PFSK-1 (cell line): ENCODE data around the gene HP1BP3.

Experiments
- FOXP2 ChIP-seq: optimal IDR thresholded peaks from 2 replicates; pipeline ENCODE3; 2011; ENCODE audit warnings: borderline replicate concordance, control low read depth, inconsistent platforms; ENCODE audit not compliant: insufficient read depth; ENCODE audit errors: extremely low read length, extremely low read depth
- POLR2AphosphoS5 ChIP-seq: IDR thresholded peaks from 2 replicates; pipeline ENCODE4 v1.6.1; 2012; ENCODE audit warnings: low read depth, mild to moderate bottlenecking, control low read depth, low read length, moderate library complexity
- REST ChIP-seq, 2 experiments: IDR thresholded peaks; 2 replicates each; pipeline versions ENCODE4 v1.6.1 to v1.8.0; 2011 to 2012; ENCODE audit warnings: low read depth in 2 of 2, low read length in 2 of 2, control low read depth in 1 of 2, inconsistent platforms in 1 of 2, mild to moderate bottlenecking in 1 of 2, moderate library complexity in 1 of 2; ENCODE audit not compliant: insufficient read depth in 1 of 2
- SIN3A ChIP-seq: IDR thresholded peaks from 2 replicates; pipeline ENCODE4 v1.6.1; 2012; ENCODE audit warnings: mild to moderate bottlenecking, low read length, moderate library complexity, borderline replicate concordance; ENCODE audit not compliant: insufficient read depth
- TAF1 ChIP-seq: IDR thresholded peaks from 2 replicates; pipeline ENCODE4 v1.6.1; 2012; ENCODE audit warnings: low read length, control low read depth, borderline replicate concordance; ENCODE audit not compliant: insufficient read depth

HP1BP3 gene

GRCh38 chr1:20753589-20753988, 33.5 kb downstream of the HP1BP3 start:
- TF ChIP-seq FOXP2 (no peak), SIN3A (no peak), REST (IDR thresholded peaks at IDR 0.05; ENCODE audit: insufficient read depth in 1 of 2, low read depth in 2 of 2, low read length in 2 of 2) (no peak), TAF1 (no peak)

GRCh38 chr1:20751462-20751990, 35.6 kb downstream of the HP1BP3 start:
- TF ChIP-seq FOXP2 (no peak), POLR2AphosphoS5 (no peak), SIN3A (no peak), TAF1 (no peak), REST (IDR thresholded peaks at IDR 0.05; ENCODE audit: insufficient read depth in 1 of 2, low read depth in 2 of 2, low read length in 2 of 2) (no peak)

GRCh38 chr1:20742671-20743070, 44.4 kb downstream of the HP1BP3 start:
- TF ChIP-seq POLR2AphosphoS5 (no peak), TAF1 (no peak), SIN3A (no peak), FOXP2 (no peak), REST (IDR thresholded peaks at IDR 0.05; ENCODE audit: insufficient read depth in 1 of 2, low read depth in 2 of 2, low read length in 2 of 2) (no peak)

- TF ChIP-seq REST (IDR thresholded peaks at IDR 0.05; ENCODE audit: insufficient read depth in 1 of 2, low read depth in 2 of 2, low read length in 2 of 2) (no peak), SIN3A (no peak), FOXP2 (no peak), TAF1 (no peak), POLR2AphosphoS5 (no peak)
These were observed 46.3 kb downstream of the HP1BP3 start for GRCh38 chr1:20740781-20741180.

- TF ChIP-seq SIN3A (no peak), TAF1 (no peak), POLR2AphosphoS5 (no peak), FOXP2 (no peak), REST (IDR thresholded peaks at IDR 0.05; ENCODE audit: insufficient read depth in 1 of 2, low read depth in 2 of 2, low read length in 2 of 2) (no peak)
These were observed 47.9 kb downstream of the HP1BP3 start for GRCh38 chr1:20739225-20739624.
